HG03159 (cell line): Measurements from ENCODE around the gene CCNL2.
"Not testable (repeated sequence)": the region's sequence is repeated elsewhere in the genome, so short reads cannot be mapped to it uniquely, and the experiment has no call there.

Source experiments
- ATAC-seq: cut with Tn5 transposase; IDR thresholded peaks from one replicate; pipeline ENCODE4 v1.9.1; 2021; ENCODE audit warnings: mild to moderate bottlenecking, moderate library complexity; ENCODE audit not compliant: unreplicated experiment

The CCNL2 gene

DNA sequence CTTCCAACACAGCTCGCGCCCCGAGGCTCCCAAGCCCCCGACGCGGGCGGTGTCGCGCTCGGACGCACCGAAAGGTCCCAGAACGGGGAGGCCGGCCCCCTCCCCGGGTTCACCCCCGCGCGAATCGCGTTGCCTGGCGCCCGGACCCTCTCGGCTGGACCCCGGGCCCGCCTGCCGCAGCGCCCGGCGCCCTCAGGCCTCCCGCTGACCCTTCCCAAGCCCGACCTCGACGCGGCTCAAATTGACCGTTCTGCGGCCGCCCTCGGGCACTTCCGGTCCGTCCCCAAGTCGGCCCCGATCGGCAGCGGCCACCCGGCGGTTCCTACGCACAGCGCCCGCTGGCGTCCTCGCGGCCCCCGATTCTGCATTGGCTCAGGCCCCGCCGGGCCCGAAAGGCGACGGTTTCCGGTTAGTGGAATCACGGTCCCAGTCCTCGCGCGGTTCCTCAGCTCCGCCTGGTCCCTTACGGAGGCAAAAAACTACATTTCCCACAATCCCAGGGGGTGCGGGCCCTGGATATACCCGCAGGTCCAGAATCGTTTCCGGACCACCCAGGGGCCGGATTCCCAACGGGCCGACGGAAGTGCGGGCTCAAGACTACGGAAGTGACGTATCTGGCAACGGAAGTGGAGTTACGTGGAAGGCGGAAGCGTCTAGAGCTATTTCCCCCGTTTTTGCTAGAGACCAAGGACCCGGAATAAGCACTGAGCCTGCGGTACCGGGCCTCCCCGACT is 24.0 kb downstream of the CCNL2 start, which contains the start of gene AURKAIP1:
Gene AURKAIP1, minus strand, starts transcription at position 279 of the 734 bp plus-strand sequence. CDS start 451 bp downstream, outside the sequence.
- peak; percentile 89 for ATAC-seq

DNA sequence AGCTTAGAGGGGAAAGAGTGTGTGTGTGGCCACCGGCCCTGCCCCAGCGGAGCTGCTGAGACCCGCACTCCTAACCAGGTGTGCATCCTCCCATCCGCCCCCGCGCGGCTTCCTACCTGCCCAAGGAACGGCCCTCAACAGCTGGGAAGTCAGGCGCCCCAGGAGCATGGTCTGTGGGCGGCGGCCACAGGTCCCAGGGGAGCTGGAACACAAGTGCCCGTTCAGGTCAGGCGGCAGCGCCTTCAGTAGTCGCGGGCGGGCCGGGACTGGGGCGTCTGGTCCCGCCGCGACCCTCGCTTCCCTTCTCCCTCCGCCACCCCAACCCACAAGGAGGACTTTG is 24.6 kb downstream of the CCNL2 start:
- no peak for ATAC-seq

DNA sequence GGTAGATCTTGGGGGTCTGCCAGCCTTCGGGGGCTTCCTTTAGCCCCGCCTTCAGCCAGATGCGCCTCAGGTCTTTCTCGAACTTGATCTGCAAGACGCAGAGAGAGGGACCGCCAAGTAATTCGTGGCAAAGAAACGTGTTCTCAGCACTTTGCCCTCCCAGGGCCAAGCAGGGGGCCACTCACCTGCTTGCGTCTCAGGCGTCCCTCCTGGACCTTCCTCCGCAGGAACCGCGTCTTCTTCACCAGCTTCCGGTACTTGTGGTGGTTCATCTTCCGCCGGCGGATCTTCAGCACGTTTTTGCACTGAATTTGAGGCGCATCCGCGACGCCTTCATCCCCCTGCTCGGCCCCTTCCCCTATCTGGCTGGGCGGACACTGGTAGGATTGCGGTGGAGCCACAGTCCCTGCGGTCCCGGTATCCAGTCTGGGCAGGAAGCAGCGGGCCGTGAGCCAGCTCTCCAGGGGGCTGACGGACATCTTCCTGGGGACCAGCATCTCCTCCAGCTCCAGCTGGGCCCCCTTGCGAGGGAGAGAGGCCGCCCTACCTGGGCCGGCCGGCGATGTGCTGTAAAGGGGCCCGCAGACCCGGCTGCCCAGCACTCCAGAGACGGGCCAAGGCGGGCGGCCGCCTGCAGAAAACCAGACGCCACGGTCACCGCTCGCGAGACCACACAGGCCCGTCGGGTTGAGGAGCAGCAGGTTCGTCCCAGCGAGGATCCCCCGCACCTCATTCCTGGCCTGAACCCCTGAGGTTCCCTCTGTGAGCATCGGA is 25.1 kb downstream of the CCNL2 start:
- no peak for ATAC-seq

DNA sequence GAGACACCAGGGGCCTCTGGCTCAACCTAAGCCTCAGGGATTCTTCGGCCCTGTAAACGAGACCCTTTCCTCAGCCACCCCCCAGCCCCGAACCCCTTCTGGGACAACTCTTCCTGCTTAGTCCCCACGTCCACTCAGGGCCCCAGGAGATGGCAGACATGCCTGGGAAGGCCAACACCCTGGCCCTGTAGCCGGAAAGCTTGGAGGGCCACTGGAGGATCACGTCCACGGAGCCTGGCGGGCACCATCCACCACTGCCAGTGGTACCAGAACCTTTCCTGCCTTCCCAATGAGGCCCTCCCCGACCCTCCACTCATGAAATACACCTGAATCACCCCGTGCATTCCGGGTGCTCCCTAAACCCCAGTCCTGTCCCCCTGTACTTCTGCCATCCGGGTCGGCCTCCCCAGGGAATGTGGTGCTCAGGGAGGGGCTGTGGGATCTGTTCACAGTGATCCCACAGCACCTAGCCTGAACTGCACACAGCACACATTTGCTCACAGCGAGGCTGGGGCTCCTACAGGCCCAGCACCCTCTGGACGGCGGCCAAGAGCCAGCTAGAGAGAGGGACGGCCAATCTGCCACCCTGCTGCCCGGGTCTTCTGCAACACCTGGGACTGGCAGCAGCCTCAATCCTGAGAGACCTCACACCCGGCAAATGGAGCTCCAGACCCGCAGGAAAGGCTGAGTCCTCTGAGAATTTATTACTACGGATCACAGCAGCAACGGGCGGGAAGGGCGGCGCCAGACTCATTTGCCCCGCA is 25.9 kb downstream of the CCNL2 start:
- ATAC-seq, result no peak

DNA sequence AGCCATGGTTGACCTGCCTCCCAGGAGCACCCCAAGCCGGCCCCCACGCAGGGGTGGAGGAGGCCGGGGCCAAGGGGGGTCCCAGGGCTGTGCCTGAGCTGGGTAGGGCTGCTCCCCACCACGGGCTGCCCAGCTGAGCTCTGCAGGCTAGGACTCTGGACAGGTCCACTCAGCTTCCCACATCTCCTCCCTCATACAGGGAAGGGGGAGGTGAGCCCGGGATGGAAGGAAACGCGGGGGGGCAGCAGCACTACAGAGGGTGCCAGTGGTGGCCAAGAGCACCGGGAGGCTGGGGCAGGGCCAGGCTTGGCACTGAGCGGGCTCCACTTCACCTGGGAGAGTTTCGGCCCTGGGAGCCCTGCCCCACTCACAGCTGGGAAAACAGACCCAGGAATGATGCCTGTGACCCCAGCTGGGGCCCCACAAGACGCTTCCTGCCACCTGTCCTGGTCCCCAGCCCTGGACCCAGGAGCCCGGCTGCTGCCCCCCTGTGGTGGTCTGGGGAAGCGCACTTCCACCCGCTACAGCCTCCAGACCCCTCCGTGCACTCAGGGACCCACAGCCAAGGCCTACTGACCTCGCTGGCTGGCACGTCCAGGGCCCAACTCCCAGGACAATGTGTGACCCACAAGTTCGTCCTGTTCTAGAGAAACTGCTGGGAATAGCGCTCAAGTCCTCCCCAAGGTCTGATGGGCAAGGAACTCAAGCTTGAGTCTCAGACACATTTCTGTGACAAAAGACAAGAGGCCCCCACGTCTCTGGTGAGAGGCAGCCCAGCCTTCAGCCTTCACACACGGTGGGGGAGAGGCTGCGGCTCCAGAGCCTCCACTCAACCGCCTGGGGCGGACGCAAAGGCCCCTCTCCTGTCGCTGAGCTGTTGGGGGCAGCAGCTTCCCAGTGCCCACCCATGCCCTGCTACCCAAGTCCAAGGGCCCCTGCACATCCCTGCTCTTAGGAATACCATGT is 27.1 kb downstream of the CCNL2 start:
- no peak for ATAC-seq

DNA sequence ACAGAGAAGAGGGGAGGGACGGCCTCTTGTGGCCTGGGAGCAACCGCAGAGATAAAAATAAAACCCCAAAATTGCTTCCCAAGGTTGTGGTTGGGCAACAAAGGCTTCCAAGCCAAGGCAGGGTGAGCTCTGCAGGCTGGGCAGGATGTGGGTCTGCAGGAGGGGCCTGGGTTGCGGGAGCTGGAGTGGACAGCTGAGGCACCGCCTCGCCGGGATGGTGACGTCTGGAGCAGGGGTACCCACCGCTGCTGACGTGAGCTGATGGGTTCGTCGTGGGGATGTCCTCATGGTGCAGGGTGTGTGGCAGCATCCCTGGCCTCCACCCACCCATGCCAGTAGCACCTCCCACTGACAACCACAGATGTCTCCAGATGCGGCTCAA is 27.8 kb downstream of the CCNL2 start:
- no peak for ATAC-seq

DNA sequence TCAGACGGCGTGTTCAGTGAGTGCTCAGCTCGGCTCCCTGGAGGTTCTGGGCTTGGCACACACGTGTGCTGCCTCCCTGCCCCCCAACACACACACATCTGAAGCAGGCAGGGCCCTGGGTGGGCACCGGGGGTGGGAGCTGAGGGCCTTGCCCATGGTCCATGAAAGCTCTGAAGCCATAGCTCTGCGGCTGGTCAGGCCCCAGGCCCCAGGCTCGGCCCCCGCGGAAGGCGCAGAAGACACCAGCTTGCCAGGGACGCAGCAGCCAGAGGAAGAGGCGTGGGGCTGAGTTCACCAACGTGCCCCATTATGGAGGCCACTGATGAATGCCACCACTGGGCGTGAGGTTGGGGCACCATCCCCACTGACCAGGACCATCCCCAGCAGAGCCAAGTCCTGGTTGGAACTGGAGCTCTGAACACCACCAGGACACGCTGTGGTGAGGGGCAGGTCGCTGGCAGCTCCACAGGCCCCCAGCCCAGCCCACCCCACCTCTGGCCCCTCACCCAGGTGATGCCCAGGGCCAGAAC is 28.3 kb downstream of the CCNL2 start:
- no peak for ATAC-seq

DNA sequence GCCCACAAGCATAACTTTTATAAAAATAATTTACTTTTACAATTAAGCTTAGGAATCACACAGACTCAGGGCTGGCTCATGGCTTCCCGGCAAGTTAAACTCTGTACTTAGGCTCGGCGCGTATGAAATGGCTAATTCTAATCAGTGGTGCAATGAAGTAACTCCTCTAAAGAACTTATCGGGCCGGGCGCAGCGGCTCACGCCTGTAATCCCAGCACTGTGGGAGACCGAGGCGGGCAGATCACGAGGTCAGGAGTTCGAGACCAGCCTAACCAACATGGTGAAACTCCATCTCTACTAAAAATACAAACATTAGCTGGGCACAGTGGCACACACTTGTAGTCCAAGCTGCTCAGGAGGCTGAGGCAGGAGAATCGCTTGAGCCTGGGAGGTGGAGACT is 29.0 kb downstream of the CCNL2 start:
- ATAC-seq, result not testable (repeated sequence)

DNA sequence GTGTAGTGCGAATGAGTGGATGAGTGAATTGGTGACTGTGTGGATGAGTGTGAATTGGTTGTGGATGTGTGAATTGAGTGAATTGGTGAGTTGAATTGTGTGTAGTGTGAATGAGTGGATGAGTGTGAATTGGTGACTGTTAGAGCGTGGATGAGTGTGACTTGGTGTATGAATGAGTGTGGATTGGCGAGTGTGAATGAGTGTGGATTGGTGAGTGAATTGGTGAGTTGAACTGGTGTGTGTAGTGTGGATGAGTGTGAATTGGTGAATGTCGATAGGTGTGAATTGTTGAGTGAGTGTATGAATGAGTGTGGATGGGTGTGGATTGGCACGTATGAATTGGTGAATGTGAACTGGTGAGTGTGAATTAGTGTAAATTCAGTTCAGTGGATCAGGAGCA is 31.8 kb downstream of the CCNL2 start:
- ATAC-seq, result no peak

DNA sequence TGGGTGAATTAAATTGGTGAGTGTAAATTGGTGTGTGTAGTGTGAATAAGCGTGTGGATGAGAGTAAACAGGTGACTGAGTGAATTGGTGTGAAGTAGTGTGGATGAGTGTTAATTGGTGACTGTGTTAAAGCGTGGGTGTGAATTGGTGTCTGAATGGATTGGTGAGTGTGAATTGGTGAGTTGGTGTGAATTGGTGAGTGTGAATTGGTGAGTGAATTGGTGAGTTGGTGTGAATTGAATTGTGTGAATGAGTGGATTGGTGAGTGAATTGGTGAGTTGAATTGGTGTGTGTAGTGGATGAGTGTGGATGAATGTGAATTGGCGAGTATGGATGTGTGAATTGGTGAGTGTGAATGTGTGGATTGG is 32.5 kb downstream of the CCNL2 start:
- no peak for ATAC-seq

DNA sequence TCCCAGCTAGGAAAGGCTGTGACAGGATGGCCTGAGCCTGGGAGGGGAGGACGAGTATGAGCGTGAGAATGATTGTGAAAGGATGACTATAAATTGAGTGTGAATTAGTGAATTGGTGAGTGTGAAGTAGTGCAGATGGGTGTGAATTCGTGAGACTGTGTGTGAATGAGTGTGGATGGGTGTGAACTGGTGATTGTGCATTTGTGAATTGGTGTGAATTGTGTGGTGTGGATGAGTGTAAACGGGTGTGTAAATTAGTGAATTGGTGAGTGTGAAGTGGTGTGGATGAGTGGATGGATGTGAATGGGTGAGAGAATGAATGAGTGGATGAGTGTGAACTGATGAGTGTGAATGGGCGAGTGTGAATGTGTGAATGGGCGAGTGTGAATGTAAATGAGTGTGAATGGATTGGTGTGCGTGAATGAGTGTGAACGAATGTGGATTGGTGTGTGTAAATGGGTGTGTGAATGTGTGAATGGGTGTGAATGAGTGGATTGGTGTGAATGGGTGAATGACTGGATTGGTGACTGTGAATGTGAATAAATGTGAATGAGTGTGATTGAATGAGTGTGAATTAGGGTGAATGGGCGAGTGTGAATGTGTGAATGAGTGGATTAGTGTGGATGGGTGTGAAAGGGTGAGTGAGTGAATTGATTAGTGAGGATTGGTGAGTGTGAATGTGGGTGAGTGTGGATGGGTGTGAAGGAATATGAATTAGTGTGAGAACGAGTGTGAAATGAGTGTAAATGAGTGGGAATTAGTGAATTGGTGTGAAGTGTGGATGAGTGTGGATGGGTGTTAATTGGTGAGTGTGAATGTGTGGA is 33.0 kb downstream of the CCNL2 start:
- ATAC-seq, result no peak

DNA sequence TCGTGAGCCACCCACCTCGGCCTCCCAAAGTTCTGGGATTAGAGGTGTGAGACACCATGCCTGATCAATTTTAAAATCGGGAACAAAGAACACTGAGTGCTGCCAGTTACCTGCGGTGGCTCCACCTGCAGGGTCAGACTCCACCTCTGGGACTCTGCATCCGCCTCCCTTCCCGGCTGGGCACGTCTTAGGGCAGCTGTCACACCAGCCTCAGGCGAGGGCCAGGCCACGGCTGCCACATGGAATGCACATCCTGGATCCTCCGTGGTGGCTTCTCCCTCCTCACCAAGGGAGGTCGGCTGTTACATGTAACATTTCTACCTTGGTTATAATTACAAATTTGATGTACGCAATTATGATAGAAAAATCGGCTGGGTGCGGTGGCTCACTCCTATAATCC is 34.9 kb downstream of the CCNL2 start:
- no peak for ATAC-seq

DNA sequence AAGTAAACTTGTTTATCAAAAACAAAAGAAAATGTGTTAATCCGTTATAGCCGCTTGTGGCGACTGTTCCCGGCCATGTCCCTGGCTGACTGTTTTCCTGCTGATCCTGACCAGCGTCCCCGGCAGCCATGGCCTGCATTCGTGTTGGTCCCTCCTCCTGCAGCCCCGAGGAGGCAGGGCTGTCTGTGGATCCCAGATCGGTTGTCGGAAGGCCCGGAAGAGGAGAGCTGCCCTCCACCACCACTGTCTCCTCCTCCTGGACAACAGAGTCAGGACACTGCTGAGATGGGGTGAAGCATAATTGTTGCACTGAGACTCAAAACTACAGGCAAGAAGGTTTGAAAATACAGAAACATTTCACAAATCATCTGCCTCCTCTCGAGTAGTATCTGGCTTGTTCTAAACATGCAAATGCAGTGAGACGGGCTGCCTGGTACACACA is 37.1 kb downstream of the CCNL2 start:
- ATAC-seq, result no peak

DNA sequence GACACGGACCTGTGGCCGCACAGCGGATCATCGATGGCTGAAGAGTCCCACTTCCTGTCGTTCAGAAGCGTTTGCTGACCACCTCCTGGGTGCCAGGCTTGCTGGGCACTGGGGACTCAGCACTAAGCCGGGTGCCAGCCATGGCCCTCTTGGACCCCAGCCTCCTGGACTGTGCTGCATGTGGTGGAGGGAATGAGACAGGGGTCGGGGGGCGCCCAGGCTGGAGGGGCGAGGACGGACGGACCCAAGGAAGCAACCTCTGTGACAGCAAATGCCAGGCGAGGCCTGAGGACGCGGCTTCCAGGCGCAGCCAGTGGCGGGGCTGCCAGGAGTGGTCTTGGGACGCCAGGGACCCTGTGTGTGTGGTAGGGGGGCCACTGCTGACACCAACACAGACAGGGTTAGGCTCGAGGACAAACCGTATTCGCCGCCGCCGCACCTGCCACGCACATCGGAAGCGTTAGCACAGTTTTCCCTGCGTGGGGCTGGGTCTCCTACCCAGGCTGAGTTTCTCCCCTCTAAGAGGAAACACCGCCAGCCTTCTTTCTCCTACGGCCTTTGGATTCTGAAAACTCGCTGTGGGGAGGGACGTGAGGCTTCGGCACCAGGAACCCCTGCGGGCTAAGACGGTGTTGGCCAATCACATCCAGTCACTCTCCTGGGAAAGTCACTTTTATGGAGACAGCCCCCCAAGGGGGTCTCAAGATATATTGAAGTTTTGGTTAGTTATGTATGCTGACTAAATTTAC is 37.7 kb downstream of the CCNL2 start:
- no peak for ATAC-seq

DNA sequence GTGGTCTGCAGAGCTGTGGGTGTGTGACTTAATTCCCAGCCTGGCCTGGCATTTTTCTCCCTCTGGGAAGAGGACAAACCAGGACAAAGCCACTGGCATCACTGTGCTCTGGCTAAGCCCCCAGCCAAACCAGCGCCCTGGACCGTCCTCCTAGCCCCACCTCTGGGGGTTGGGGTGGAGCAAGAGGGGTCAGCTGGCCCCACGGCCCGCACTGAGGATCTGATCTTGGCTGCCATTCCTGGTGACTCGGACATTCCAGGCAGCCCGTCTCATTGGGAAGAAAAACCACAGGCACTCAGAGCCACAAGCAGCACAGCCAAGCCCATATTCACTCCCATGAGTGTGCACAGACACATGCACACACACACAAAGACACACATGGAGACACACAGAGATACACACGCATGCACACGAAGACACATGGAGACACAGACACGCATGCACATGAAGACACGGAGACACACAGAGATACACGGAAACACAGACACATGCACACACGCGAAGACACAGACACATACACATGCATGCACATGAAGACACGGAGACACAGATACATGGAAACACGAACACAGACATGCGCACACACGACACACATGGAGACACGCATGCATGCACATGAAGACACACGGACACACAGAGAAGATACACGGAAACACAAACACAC is 38.5 kb downstream of the CCNL2 start:
- no peak for ATAC-seq

DNA sequence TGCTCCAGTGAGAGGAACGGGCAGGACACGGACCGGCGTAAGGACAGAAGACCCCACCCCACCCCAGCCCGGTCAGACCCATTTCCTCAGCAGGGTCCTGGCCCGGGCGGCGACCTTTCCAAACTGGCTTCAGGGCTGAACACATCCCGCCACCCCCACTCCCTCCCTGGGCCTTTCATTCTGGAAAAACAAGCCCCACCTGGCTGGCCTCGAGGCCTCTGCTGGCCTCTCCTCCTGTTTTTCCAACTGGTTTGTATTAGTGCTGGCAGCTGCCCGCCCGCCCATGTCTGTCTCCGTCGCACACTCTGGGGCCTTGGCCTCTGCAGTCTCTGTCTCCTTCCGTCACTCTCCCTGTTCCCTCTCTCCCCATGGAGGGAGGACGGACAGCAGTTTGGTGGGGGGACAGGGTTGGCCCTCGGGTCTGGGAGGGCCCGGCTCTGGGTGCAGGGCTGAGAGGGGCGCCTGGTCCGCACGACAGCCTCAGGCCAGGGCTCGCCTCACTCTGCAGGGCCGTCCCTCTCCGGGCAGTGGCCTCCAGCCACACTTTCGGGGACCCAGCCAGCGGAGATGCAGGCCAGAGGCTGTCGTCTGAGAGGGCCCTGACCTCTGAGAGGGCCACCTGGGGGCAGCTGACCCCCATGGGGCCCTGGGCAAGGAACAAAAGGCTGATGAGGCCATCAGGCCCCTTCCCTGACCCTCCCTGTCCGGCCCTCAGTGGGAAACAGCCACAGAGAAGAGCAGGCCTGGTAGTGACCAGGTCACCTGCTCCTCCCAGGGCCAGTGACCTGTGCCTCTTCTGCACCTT is 39.3 kb downstream of the CCNL2 start:
- ATAC-seq, result no peak

DNA sequence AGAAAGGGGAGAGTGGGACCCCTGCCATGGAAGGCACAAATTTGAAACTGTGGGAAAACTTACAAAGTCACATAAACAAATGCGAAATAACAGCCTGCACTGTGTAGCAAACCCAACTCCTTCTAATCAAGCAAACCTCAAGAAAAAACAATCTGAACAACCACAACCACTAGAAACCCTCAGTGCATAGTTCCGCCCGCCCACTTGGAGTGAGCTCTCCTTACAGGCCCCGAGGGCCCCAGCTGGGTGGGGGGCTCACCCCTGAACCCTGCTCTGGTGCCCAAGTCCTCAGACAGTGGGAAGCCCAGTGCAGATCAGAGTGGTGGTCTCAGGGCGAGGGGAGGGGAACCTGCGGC is 39.8 kb downstream of the CCNL2 start:
- ATAC-seq, result no peak
